ENCODE results near the gene EFTUD2. TPM values are rescaled to one million over a fixed set of nuclear protein-coding genes. Genes with fewer than 3 reads are reported as not detected.

The EFTUD2 gene
- total RNA-seq, 1 donor: 72.7 TPM

DNA sequence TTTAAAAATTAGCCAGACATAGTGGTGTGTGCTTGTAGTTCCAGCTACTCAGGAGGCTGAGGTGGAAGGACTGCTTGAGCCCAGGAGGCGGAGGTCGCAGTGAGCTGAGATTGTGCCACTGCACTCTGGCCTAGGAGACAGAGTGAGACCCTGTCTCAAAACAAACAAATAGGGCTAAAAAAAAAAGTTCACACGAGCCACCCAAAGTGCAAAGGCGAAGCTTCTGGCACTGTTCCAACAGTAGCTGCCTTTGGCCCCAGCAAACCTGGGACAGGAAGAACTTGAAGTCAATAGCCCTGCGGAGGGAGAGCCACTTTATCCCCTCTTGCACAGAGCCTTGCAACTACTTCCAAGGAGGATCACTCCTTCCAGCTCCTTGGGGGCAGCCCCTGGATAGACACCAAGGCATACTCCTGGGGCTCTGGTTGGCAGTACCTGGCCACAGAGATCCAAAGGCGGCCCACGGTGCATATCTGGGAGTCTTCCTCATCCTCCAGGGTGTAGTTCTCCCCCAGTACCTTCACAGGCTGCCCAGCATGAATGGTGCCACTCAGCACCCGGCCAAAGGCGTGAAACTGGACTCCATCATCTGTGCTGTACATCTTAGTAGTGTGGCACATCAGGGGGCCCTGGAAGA, 36.8 kb downstream of the EFTUD2 start:
- Histone ChIP-seq H3K36me3 (ENCODE audit: insufficient read depth, low read length) (peaks cover 78% of the 10 kb centered on the region), H3K4me1 (ENCODE audit: insufficient read depth, low read length) (no peaks in the 10 kb centered on the region), H3K79me2 (ENCODE audit: insufficient read depth, low read length) (no peaks in the 10 kb centered on the region), H3K9me3 (ENCODE audit: low read depth, low read length) (no peaks in the 10 kb centered on the region), H3K4me2 (ENCODE audit: insufficient read depth, low read length) (no peak overlapping the region), H3K27ac (ENCODE audit: low read depth, low read length) (no peak overlapping the region), H2AFZ (ENCODE audit: low read length) (no peak overlapping the region), H3K27me3 (ENCODE audit: insufficient read depth, low read length) (no peaks in the 10 kb centered on the region), H3K4me3 (ENCODE audit: insufficient read depth, low read length) (no peak overlapping the region), H4K20me1 (ENCODE audit: insufficient read depth, low read length) (peaks cover 2% of the 10 kb centered on the region)
- TF ChIP-seq, protein P1, sequence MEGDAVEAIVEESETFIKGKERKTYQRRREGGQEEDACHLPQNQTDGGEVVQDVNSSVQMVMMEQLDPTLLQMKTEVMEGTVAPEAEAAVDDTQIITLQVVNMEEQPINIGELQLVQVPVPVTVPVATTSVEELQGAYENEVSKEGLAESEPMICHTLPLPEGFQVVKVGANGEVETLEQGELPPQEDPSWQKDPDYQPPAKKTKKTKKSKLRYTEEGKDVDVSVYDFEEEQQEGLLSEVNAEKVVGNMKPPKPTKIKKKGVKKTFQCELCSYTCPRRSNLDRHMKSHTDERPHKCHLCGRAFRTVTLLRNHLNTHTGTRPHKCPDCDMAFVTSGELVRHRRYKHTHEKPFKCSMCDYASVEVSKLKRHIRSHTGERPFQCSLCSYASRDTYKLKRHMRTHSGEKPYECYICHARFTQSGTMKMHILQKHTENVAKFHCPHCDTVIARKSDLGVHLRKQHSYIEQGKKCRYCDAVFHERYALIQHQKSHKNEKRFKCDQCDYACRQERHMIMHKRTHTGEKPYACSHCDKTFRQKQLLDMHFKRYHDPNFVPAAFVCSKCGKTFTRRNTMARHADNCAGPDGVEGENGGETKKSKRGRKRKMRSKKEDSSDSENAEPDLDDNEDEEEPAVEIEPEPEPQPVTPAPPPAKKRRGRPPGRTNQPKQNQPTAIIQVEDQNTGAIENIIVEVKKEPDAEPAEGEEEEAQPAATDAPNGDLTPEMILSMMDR (IDR thresholded peaks at IDR 0.05; ENCODE audit: extremely low read depth, low read depth, low read length): no peak
- no peak for DNase-seq (ENCODE audit: insufficient read length, low spot score, missing footprints)

DNA sequence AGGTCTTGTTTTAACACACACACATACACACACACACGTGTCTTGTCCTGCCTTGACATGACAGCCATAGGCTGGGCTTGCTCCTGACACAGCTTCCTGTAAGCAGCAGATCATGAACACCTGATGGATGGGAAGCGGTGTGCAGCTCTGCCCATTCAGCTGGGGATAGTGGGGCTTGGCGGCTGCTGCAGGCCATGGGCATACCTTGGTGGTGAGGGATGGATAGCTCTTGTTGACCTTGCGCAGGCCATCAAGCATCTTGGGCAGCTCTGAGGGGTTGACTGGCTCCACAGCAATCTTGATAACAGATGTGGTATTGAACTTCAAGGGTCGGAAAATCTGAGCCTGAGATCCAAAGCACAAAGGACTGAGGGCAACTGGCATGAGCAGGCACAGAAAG, 39.5 kb downstream of the EFTUD2 start:
- H3K4me2 ChIP-seq (ENCODE audit: insufficient read depth, low read length): no peak overlapping the region
- no peak overlapping the region for H2AFZ ChIP-seq (ENCODE audit: low read length)
- H3K36me3 ChIP-seq (ENCODE audit: insufficient read depth, low read length): peaks cover 89% of the 10 kb centered on the region
- H4K20me1 ChIP-seq (ENCODE audit: insufficient read depth, low read length): peaks cover 2% of the 10 kb centered on the region
- peak; percentile 57 for DNase-seq (ENCODE audit: insufficient read length, low spot score, missing footprints)
- no peak overlapping the region for H3K4me3 ChIP-seq (ENCODE audit: insufficient read depth, low read length)
- H3K9me3 ChIP-seq (ENCODE audit: low read depth, low read length): no peaks in the 10 kb centered on the region
- no peaks in the 10 kb centered on the region for H3K27me3 ChIP-seq (ENCODE audit: insufficient read depth, low read length)
- H3K4me1 ChIP-seq (ENCODE audit: insufficient read depth, low read length): no peaks in the 10 kb centered on the region
- H3K79me2 ChIP-seq (ENCODE audit: insufficient read depth, low read length): no peaks in the 10 kb centered on the region
- no peak overlapping the region for H3K27ac ChIP-seq (ENCODE audit: low read depth, low read length)
- TF ChIP-seq, protein P1 (IDR thresholded peaks at IDR 0.05; ENCODE audit: extremely low read depth, low read depth, low read length): no peak

DNA sequence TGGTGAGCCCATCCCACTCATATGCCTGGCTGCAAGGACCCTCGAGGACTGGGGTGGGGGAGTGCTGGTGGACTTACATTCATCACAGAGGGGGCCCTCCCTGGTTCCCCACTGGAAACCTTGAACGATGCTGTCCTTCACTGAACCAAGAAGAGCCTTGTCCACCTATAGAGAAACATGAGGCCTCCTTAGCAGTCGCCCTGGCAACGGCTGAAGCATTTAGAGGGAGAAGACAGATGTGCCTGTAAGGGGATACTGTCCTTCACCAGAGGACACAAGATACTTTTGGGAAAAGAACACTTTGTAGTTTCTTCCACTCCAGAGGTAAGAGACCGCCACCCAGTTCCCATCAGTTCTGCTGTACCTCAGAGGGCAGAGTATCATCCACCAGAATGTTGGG, 45.1 kb downstream of the EFTUD2 start:
- TF ChIP-seq, protein P1 (IDR thresholded peaks at IDR 0.05; ENCODE audit: extremely low read depth, low read depth, low read length): no peak
- Histone ChIP-seq H4K20me1 (ENCODE audit: insufficient read depth, low read length) (peaks cover 2% of the 10 kb centered on the region), H3K27ac (ENCODE audit: low read depth, low read length) (no peak overlapping the region), H3K4me1 (ENCODE audit: insufficient read depth, low read length) (no peaks in the 10 kb centered on the region), H3K9me3 (ENCODE audit: low read depth, low read length) (no peaks in the 10 kb centered on the region), H3K4me2 (ENCODE audit: insufficient read depth, low read length) (no peak overlapping the region), H2AFZ (ENCODE audit: low read length) (no peak overlapping the region), H3K79me2 (ENCODE audit: insufficient read depth, low read length) (no peaks in the 10 kb centered on the region), H3K27me3 (ENCODE audit: insufficient read depth, low read length) (no peaks in the 10 kb centered on the region), H3K4me3 (ENCODE audit: insufficient read depth, low read length) (no peak overlapping the region), H3K36me3 (ENCODE audit: insufficient read depth, low read length) (peaks cover 83% of the 10 kb centered on the region)
- DNase-seq (ENCODE audit: insufficient read length, low spot score, missing footprints): peak; percentile 34

DNA sequence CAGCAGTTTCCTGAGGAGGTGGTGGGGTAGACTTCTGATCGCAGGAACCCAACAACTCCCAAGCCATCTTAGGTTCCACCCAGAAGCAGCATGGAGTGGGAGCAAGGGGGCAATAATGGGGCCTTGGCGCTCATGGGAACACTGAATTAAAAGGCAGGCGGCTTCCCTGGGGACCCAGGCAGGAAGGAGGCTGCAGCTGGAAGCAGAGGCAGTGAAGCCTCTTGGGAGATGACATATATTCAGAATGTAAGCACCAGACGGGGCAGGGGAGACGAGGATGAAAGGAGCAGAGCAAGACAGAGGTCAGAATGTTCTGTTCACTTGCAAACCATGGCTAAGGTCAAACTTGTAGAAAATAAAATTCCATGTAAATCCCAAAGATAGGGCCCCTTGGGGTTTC, 48.6 kb downstream of the EFTUD2 start:
- Histone ChIP-seq H3K4me3 (ENCODE audit: insufficient read depth, low read length) (no peak overlapping the region), H3K9me3 (ENCODE audit: low read depth, low read length) (no peaks in the 10 kb centered on the region), H4K20me1 (ENCODE audit: insufficient read depth, low read length) (no peaks in the 10 kb centered on the region), H3K27ac (ENCODE audit: low read depth, low read length) (no peak overlapping the region), H3K27me3 (ENCODE audit: insufficient read depth, low read length) (no peaks in the 10 kb centered on the region), H3K79me2 (ENCODE audit: insufficient read depth, low read length) (no peaks in the 10 kb centered on the region), H3K4me2 (ENCODE audit: insufficient read depth, low read length) (no peak overlapping the region), H3K36me3 (ENCODE audit: insufficient read depth, low read length) (peaks cover 52% of the 10 kb centered on the region), H2AFZ (ENCODE audit: low read length) (no peak overlapping the region), H3K4me1 (ENCODE audit: insufficient read depth, low read length) (no peaks in the 10 kb centered on the region)
- DNase-seq (ENCODE audit: insufficient read length, low spot score, missing footprints): peak; percentile 73
- TF ChIP-seq, protein P1 (IDR thresholded peaks at IDR 0.05; ENCODE audit: extremely low read depth, low read depth, low read length): no peak
